Ascending aorta (tissue), 2 donors: ENCODE measurements around the gene POGZ. TPM values are rescaled to one million over a fixed set of nuclear protein-coding genes. Genes with fewer than 3 reads are reported as not detected.
A peak's percentile ranks its signal among the peaks of the same experiment; 100 is the strongest.
"Not testable (repeated sequence)": the region's sequence is repeated elsewhere in the genome, so short reads cannot be mapped to it uniquely, and the experiment has no call there.

Experiments
- DNase-seq, 2 donors: peaks; one replicate each; pipeline ENCODE4 v3.0.0-alpha.2; 2019; ENCODE audit warnings: low spot score in 2 of 2
- H3K27ac ChIP-seq, 2 donors: fragments of 200-600 bp; sonication (generic); one replicate each; pipeline ENCODE4 v1.5.1; 2016 to 2017; ENCODE audit warnings: mild to moderate bottlenecking in 1 of 2
- H3K27me3 ChIP-seq: fragments of 200-600 bp; sonication (generic); one replicate; pipeline ENCODE4 v1.5.1; 2017
- H3K36me3 ChIP-seq, 2 donors: fragments of 200-600 bp; sonication (generic); one replicate each; pipeline ENCODE4 v1.5.1; 2016
- H3K4me1 ChIP-seq, 2 donors: fragments of 200-600 bp; sonication (generic); one replicate each; pipeline ENCODE4 v1.5.1; 2016 to 2017; ENCODE audit warnings: mild to moderate bottlenecking in 1 of 2
- H3K4me3 ChIP-seq, 2 donors: fragments of 200-600 bp; sonication (generic); one replicate each; pipeline ENCODE4 v1.5.1; 2016 to 2017; ENCODE audit warnings: mild to moderate bottlenecking in 1 of 2
- H3K9me3 ChIP-seq, 2 donors: fragments of 200-600 bp; sonication (generic); one replicate each; pipeline ENCODE4 v1.5.1; 2016
- CTCF ChIP-seq, 3 experiments: fragments of 200-600 bp in 2 of 3; fragments of 450-650 bp in 1 of 3; sonication (generic) in 2 of 3; IDR thresholded peaks; one replicate each; pipeline ENCODE4 v1.5.1; 2016 to 2019; ENCODE audit warnings: antibody characterized with exemption in 3 of 3, mild to moderate bottlenecking in 1 of 3, moderate library complexity in 1 of 3
- intact Hi-C: fragments of 100-400 bp; cut with DNase I; formaldehyde crosslinking; loops from one replicate; pipeline ENCODE4 v1.15.1; 2023
- total RNA-seq: library from RNA; depleted of rRNA; stranded (reverse); fragments of >200 nt; gene quantifications from one replicate; pipeline ENCODE4 v1.1.0, GENCODE V29; 2016

The POGZ gene
- total RNA-seq, 1 donor from 2014 or later = 18.1 TPM

GRCh38 chr1:151444783-151445177 is 14.5 kb downstream of the POGZ start:
- DNase-seq = no peak
- intact Hi-C loops = loop anchor here (5.0 kb wide), 3 partner anchors 68 to 293 kb away; partner anchors contain the start of gene CGN
- no peak overlapping the region for H3K27ac ChIP-seq
- no peak for TF ChIP-seq CTCF (IDR thresholded peaks at IDR 0.05)
- H3K36me3 ChIP-seq = no peaks in the 10 kb centered on the region
- H3K4me1 ChIP-seq = peaks cover 0 to 27% of the 10 kb centered on the region in 2 donors
- H3K4me3 ChIP-seq = no peak overlapping the region
- H3K9me3 ChIP-seq = no peaks in the 10 kb centered on the region
- no peaks in the 10 kb centered on the region for H3K27me3 ChIP-seq

GRCh38 chr1:151443846-151444782 is 15.2 kb downstream of the POGZ start:
- H3K36me3 ChIP-seq = no peaks in the 10 kb centered on the region
- peak in 1 of 2 donors; percentile 78 for DNase-seq
- peak overlapping the region in 1 of 2 donors; percentile 9 for H3K4me3 ChIP-seq
- H3K9me3 ChIP-seq = no peaks in the 10 kb centered on the region
- intact Hi-C loops = loop anchor here (5.0 kb wide), 3 partner anchors 68 to 293 kb away; partner anchors contain the start of gene CGN
- TF ChIP-seq CTCF (IDR thresholded peaks at IDR 0.05) = peak; percentile 69 to 72 (median 69)
- no peak overlapping the region for H3K27ac ChIP-seq
- no peaks in the 10 kb centered on the region for H3K27me3 ChIP-seq
- H3K4me1 ChIP-seq = peaks cover 0 to 27% of the 10 kb centered on the region in 2 donors

- H3K27me3 ChIP-seq, DNase-seq, H3K36me3 ChIP-seq, H3K9me3 ChIP-seq, H3K4me3 ChIP-seq, H3K4me1 ChIP-seq, intact Hi-C loops, H3K27ac ChIP-seq: not testable (repeated sequence)
Observed at GRCh38 chr1:151437396-151437795, 21.9 kb downstream of the POGZ start.

GRCh38 chr1:151436985-151437384 is 22.3 kb downstream of the POGZ start:
- H3K27me3 ChIP-seq = no peaks in the 10 kb centered on the region

GRCh38 chr1:151435174-151435573 is 24.1 kb downstream of the POGZ start:
- peaks cover 5% of the 10 kb centered on the region in 2 donors for H3K36me3 ChIP-seq
- H3K4me3 ChIP-seq = no peak overlapping the region
- intact Hi-C loops = no loop called here
- TF ChIP-seq CTCF (IDR thresholded peaks at IDR 0.05) = no peak
- DNase-seq = no peak
- H3K27ac ChIP-seq = no peak overlapping the region
- peaks cover 0 to 6% of the 10 kb centered on the region in 2 donors for H3K4me1 ChIP-seq
- H3K27me3 ChIP-seq = no peaks in the 10 kb centered on the region
- no peaks in the 10 kb centered on the region for H3K9me3 ChIP-seq

More at GRCh38 chr1:151436985-151437384, 22.3 kb downstream of the POGZ start:
- Histone ChIP-seq H3K4me1 (peaks cover 0 to 10% of the 10 kb centered on the region in 2 donors), H3K9me3 (no peaks in the 10 kb centered on the region), H3K27ac (no peak overlapping the region), H3K4me3 (no peak overlapping the region), H3K36me3 (no peaks in the 10 kb centered on the region)
- TF ChIP-seq CTCF (IDR thresholded peaks at IDR 0.05) = no peak
- intact Hi-C loops = no loop called here
- no peak for DNase-seq

- intact Hi-C loops, H3K4me1 ChIP-seq: not testable (repeated sequence)
Observed at GRCh38 chr1:151433827-151434226, 25.5 kb downstream of the POGZ start.

More at GRCh38 chr1:151433827-151434226, 25.5 kb downstream of the POGZ start:
- H3K27ac ChIP-seq, H3K27me3 ChIP-seq, DNase-seq, H3K9me3 ChIP-seq, H3K4me3 ChIP-seq: not testable (repeated sequence)
- H3K36me3 ChIP-seq = peaks cover 10 to 18% of the 10 kb centered on the region in 2 donors
